CD14-positive monocyte (primary cell): ENCODE results near the gene SLC38A1. TPM values are rescaled to one million over a fixed set of nuclear protein-coding genes. Genes with fewer than 3 reads are reported as not detected.

Source experiments
- DNase-seq, 3 donors: peaks; one replicate each; pipeline ENCODE4 v3.0.0-alpha.2; 2011 to 2022
- H2AFZ ChIP-seq: 2 replicates; pipeline ENCODE4 v1.6.0; 2012; ENCODE audit warnings: mild to moderate bottlenecking, low read depth, low read length, inconsistent platforms; ENCODE audit not compliant: insufficient read depth, poor library complexity, severe bottlenecking
- H3K27ac ChIP-seq, 2 donors: 1 replicate in 1 of 2; 2 replicates in 1 of 2; pipeline ENCODE4 v1.5.1; 2012 to 2013; ENCODE audit warnings: low read length in 2 of 2, control low read depth in 1 of 2, inconsistent platforms in 1 of 2, low read depth in 1 of 2, mild to moderate bottlenecking in 1 of 2
- H3K27me3 ChIP-seq, 2 donors: one replicate each; pipeline versions ENCODE4 v1.6.0 to v1.6.1; 2011 to 2013; ENCODE audit warnings: low read length in 2 of 2; ENCODE audit not compliant: control insufficient read depth in 2 of 2, insufficient read depth in 2 of 2
- H3K36me3 ChIP-seq, 2 donors: replicated peaks in 1 of 2; 1 replicate in 1 of 2; 2 replicates in 1 of 2; pipeline versions ENCODE4 v1.5.1 to v1.6.1; 2012 to 2013; ENCODE audit warnings: low read length in 2 of 2, control low read depth in 1 of 2, inconsistent platforms in 1 of 2, mild to moderate bottlenecking in 1 of 2; ENCODE audit not compliant: insufficient read depth in 2 of 2, control insufficient read depth in 1 of 2
- H3K4me1 ChIP-seq, 2 donors: 1 replicate in 1 of 2; 2 replicates in 1 of 2; pipeline versions ENCODE4 v1.5.1 to v1.6.1; 2012 to 2013; ENCODE audit warnings: low read length in 2 of 2, control low read depth in 1 of 2, inconsistent platforms in 1 of 2, mild to moderate bottlenecking in 1 of 2, moderate library complexity in 1 of 2; ENCODE audit not compliant: insufficient read depth in 2 of 2, control insufficient read depth in 1 of 2
- H3K4me2 ChIP-seq: replicated peaks from 2 replicates; pipeline ENCODE3; 2012; ENCODE audit warnings: low read length, moderate library complexity, mild to moderate bottlenecking; ENCODE audit not compliant: poor library complexity, severe bottlenecking; ENCODE audit errors: extremely low read depth
- H3K4me3 ChIP-seq, 3 experiments: fragments of 200-600 bp in 1 of 3; sonication (generic) in 1 of 3; replicated peaks in 1 of 3; 1 replicate in 2 of 3; 2 replicates in 1 of 3; pipeline ENCODE4 v1.5.1; 2011 to 2013; ENCODE audit warnings: low read length in 3 of 3, mild to moderate bottlenecking in 3 of 3, control low read depth in 2 of 3, low read depth in 2 of 3, inconsistent platforms in 1 of 3, moderate library complexity in 1 of 3
- H3K79me2 ChIP-seq: 2 replicates; pipeline ENCODE4 v1.6.0; 2012; ENCODE audit warnings: mild to moderate bottlenecking, control low read depth, inconsistent platforms, low read length, moderate library complexity; ENCODE audit not compliant: insufficient read depth
- H3K9ac ChIP-seq: 2 replicates; pipeline ENCODE4 v1.6.0; 2017; ENCODE audit warnings: low read length, mild to moderate bottlenecking; ENCODE audit not compliant: insufficient read depth, poor library complexity, severe bottlenecking
- H3K9me3 ChIP-seq, 2 donors: replicated peaks in 1 of 2; 1 replicate in 1 of 2; 2 replicates in 1 of 2; pipeline versions ENCODE4 v1.5.1 to v1.6.1; 2012 to 2013; ENCODE audit warnings: low read length in 2 of 2, control low read depth in 1 of 2; ENCODE audit not compliant: control insufficient read depth in 1 of 2, insufficient read depth in 1 of 2
- H4K20me1 ChIP-seq: 2 replicates; pipeline ENCODE4 v1.6.0; 2012; ENCODE audit warnings: mild to moderate bottlenecking, low read length, control low read depth, moderate library complexity; ENCODE audit not compliant: insufficient read depth
- H3K27ac Mint-ChIP-seq, 7 donors: one replicate each; pipeline ENCODE4 v1.8.0; 2020; ENCODE audit warnings: mild to moderate bottlenecking in 7 of 7, mixed read lengths in 7 of 7, moderate library complexity in 6 of 7, inconsistent platforms in 2 of 7
- H3K27me3 Mint-ChIP-seq, 3 donors: one replicate each; pipeline ENCODE4 v1.8.0; 2021 to 2022; ENCODE audit warnings: low read depth in 3 of 3, mild to moderate bottlenecking in 3 of 3, mixed read lengths in 3 of 3, moderate library complexity in 3 of 3, inconsistent platforms in 1 of 3
- H3K36me3 Mint-ChIP-seq, 2 donors: one replicate each; pipeline ENCODE4 v1.8.0; 2020; ENCODE audit warnings: mixed read lengths in 2 of 2, inconsistent platforms in 1 of 2, mild to moderate bottlenecking in 1 of 2
- H3K4me1 Mint-ChIP-seq: one replicate; pipeline ENCODE4 v1.8.0; 2020; ENCODE audit warnings: mild to moderate bottlenecking, mixed read lengths
- H3K4me3 Mint-ChIP-seq, 2 donors: one replicate each; pipeline ENCODE4 v1.8.0; 2020; ENCODE audit warnings: mild to moderate bottlenecking in 2 of 2, mixed read lengths in 2 of 2, moderate library complexity in 1 of 2
- H3K9me3 Mint-ChIP-seq, 7 donors: one replicate each; pipeline ENCODE4 v1.8.0; 2020 to 2022; ENCODE audit warnings: mixed read lengths in 7 of 7, mild to moderate bottlenecking in 6 of 7, moderate library complexity in 6 of 7, inconsistent platforms in 2 of 7
- WGBS: methylation state at CpG from one replicate; pipeline ENCODE4 v1.1.5; 2013; ENCODE audit warnings: missing lambda C conversion rate; ENCODE audit not compliant: insufficient coverage; 5-methylcytosine and 5-hydroxymethylcytosine counted together
- intact Hi-C, 2 donors: fragments of 100-400 bp; cut with micrococcal nuclease; formaldehyde crosslinking; loops; one replicate each; pipeline versions ENCODE4 v1.15.0 to v1.15.1; 2023
- polyA plus RNA-seq, 3 donors: library from polyadenylated mRNA; depleted of rRNA in 1 of 3; unstranded in 2 of 3; stranded (reverse) in 1 of 3; fragments of 300-500 nt in 2 of 3; fragments of >200 nt in 1 of 3; fragmentation: Illumina TruSeq in 2 of 3; gene quantifications; 1 replicate in 2 of 3; 2 replicates in 1 of 3; pipeline ENCODE4 v1.2.3, GENCODE V29; 2012 to 2021
- TF ChIP-seq, protein P1 (sequence below): fragments of 200-600 bp; IDR thresholded peaks from one replicate; pipeline ENCODE4 v1.8.0; 2022; ENCODE audit warnings: antibody characterized with exemption, mild to moderate bottlenecking

SLC38A1 gene
- polyA plus RNA-seq, 3 donors: 0.92 to 1.9 (median 1.6) TPM

DNA sequence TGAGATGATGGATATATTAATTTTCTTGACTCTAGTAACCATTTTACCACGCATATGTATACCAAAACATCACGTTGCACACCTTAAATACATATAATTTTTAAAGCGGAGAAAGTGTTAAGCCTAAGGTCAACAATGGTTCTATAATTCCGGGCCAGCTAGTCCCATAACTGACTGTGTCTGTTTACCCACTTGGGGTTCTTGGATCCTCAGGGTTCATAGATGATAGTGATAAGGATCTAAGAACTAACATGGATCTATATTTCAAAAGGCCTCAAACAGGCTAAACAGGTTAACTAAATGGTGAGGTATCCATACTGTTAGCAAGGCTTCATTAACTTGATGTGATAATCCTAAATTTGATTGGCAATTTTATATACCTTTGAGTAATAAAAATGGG is 9.8 kb downstream of the SLC38A1 start:
- Histone ChIP-seq H3K4me2 (no peak overlapping the region), H3K9ac (no peak overlapping the region), H2AFZ (no peak overlapping the region), H3K4me3 (no peak overlapping the region), H3K36me3 (no peaks in the 10 kb centered on the region), H3K79me2 (no peaks in the 10 kb centered on the region), H3K27ac (no peak overlapping the region), H4K20me1 (no peaks in the 10 kb centered on the region), H3K9me3 (no peaks in the 10 kb centered on the region), H3K4me1 (no peaks in the 10 kb centered on the region), H3K27me3 (no peaks in the 10 kb centered on the region)
- DNase-seq: no peak
- no peaks in the 10 kb centered on the region for H3K36me3 Mint-ChIP-seq
- TF ChIP-seq, protein P1, sequence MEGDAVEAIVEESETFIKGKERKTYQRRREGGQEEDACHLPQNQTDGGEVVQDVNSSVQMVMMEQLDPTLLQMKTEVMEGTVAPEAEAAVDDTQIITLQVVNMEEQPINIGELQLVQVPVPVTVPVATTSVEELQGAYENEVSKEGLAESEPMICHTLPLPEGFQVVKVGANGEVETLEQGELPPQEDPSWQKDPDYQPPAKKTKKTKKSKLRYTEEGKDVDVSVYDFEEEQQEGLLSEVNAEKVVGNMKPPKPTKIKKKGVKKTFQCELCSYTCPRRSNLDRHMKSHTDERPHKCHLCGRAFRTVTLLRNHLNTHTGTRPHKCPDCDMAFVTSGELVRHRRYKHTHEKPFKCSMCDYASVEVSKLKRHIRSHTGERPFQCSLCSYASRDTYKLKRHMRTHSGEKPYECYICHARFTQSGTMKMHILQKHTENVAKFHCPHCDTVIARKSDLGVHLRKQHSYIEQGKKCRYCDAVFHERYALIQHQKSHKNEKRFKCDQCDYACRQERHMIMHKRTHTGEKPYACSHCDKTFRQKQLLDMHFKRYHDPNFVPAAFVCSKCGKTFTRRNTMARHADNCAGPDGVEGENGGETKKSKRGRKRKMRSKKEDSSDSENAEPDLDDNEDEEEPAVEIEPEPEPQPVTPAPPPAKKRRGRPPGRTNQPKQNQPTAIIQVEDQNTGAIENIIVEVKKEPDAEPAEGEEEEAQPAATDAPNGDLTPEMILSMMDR: no peak
- no peak overlapping the region for H3K27ac Mint-ChIP-seq
- peaks cover 0 to 2% (median 0%) of the 10 kb centered on the region in 7 donors for H3K9me3 Mint-ChIP-seq
- H3K27me3 Mint-ChIP-seq: no peaks in the 10 kb centered on the region
- no peaks in the 10 kb centered on the region for H3K4me1 Mint-ChIP-seq
- intact Hi-C loops: no loop called here
- WGBS: no CpG with 5 or more reads among the region's 4 CpGs
- no peak overlapping the region for H3K4me3 Mint-ChIP-seq

DNA sequence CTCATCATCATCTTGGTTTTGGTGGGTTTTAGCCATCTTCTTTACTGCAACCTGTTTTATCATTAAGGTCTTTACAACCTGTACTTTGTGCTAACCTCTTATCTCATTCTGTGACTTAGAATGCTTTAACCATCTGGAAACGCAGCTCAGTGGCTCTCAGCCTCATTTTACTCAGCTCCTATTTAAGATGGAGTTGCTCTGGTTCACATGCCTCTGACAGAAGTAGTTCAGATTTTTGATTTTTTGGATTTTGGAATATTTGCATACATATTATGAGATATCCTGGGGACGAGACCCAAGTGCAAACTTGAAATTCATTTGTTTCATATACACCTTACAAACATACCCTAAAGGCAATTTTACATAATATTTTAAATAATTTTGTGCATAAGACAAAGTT is 10.7 kb downstream of the SLC38A1 start:
- Histone ChIP-seq H3K27me3 (no peaks in the 10 kb centered on the region), H3K9ac (no peak overlapping the region), H3K36me3 (no peaks in the 10 kb centered on the region), H3K4me2 (no peak overlapping the region), H4K20me1 (no peaks in the 10 kb centered on the region), H2AFZ (no peak overlapping the region), H3K27ac (no peak overlapping the region), H3K9me3 (no peaks in the 10 kb centered on the region), H3K79me2 (no peaks in the 10 kb centered on the region), H3K4me3 (no peak overlapping the region), H3K4me1 (no peaks in the 10 kb centered on the region)
- Mint-ChIP-seq H3K4me1 (no peaks in the 10 kb centered on the region), H3K36me3 (no peaks in the 10 kb centered on the region), H3K4me3 (no peak overlapping the region), H3K27ac (no peak overlapping the region), H3K9me3 (peaks cover 0 to 2% (median 0%) of the 10 kb centered on the region in 7 donors), H3K27me3 (no peaks in the 10 kb centered on the region)
- no CpG with 5 or more reads among the region's 2 CpGs for WGBS
- no peak for DNase-seq
- intact Hi-C loops: no loop called here
- TF ChIP-seq, protein P1: no peak
